ENCODE data around the gene CYB561.

DNA sequence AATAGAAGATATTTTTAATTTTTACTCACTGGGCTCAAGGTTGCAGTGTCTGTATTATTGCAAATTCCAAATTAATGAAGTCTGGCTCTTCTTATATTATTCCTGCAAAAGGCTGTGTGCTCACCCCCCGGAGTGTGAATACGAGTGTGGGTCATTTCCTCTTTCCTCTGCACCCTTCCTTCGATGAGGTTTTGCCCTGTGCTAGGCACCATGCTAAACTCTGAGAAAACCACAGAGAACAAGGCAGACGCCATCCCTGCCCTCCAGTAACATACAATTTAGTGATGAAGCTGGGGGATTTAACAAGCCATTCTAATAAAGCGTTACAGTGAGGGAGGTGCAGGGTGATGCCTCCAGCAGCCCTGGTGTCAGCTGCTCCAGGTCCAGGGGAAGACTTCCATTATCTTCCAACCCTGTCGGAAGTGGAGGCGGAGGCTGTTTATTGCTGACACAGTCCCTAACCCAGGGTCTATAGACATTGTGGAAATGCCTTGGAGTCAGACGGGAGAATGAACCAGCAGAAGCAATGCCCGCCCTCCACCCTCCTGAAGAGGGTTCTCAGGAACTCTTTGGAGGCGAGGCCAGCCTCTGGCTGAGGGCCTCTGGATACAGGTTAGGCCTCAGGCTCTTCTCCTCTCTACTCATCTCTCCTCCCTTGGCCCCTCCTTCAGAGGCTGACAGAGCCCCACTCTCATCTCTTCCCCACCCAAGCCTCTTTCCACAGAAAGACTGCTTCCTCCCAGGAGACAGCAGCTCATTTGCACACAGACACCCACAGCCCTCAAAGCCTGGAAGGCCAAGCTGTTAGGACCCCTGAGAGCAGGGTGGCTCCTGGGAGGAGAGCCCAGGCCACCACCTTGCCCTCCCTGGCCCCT, 28.7 kb upstream of the CYB561 start:
- TF ChIP-seq, protein P1, sequence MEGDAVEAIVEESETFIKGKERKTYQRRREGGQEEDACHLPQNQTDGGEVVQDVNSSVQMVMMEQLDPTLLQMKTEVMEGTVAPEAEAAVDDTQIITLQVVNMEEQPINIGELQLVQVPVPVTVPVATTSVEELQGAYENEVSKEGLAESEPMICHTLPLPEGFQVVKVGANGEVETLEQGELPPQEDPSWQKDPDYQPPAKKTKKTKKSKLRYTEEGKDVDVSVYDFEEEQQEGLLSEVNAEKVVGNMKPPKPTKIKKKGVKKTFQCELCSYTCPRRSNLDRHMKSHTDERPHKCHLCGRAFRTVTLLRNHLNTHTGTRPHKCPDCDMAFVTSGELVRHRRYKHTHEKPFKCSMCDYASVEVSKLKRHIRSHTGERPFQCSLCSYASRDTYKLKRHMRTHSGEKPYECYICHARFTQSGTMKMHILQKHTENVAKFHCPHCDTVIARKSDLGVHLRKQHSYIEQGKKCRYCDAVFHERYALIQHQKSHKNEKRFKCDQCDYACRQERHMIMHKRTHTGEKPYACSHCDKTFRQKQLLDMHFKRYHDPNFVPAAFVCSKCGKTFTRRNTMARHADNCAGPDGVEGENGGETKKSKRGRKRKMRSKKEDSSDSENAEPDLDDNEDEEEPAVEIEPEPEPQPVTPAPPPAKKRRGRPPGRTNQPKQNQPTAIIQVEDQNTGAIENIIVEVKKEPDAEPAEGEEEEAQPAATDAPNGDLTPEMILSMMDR (IDR thresholded peaks at IDR 0.05), result no peak
- no peak for TF ChIP-seq POLR2A (IDR thresholded peaks at IDR 0.05)

All from right lobe of liver (tissue), 4 donors.